SK-N-SH treated with all-trans-retinoic acid at 6 μM for 48 hours (cell line): ENCODE measurements around the gene CDCA5.
A peak's percentile ranks its signal among the peaks of the same experiment; 100 is the strongest.

Source experiments
- ATAC-seq: fragments of 200-7000 bp; cut with Tn5 transposase; 3 replicates; pipeline ENCODE4 v1.9.1; 2020; ENCODE audit warnings: mild to moderate bottlenecking, moderate library complexity
- ARNTL ChIP-seq: fragments of 450-650 bp; formaldehyde crosslinking; IDR thresholded peaks from 2 replicates; pipeline ENCODE4 v1.5.0; 2020; ENCODE audit warnings: low read depth, mild to moderate bottlenecking, moderate library complexity, borderline replicate concordance
- CREB5 ChIP-seq: fragments of 250-450 bp; sonication (Bioruptor Pico); IDR thresholded peaks from 2 replicates; pipeline ENCODE4 v1.5.1; 2020; ENCODE audit warnings: low read depth, mild to moderate bottlenecking, moderate library complexity
- CSDC2 ChIP-seq: fragments of 250-450 bp; sonication (Bioruptor Pico); IDR thresholded peaks from 2 replicates; pipeline ENCODE4 v1.5.0; 2020; ENCODE audit warnings: mild to moderate bottlenecking, moderate library complexity
- CSRNP3 ChIP-seq: fragments of 250-450 bp; sonication (Bioruptor Pico); IDR thresholded peaks from 2 replicates; pipeline ENCODE4 v1.5.1; 2021; ENCODE audit warnings: mild to moderate bottlenecking, moderate library complexity
- ESRRG ChIP-seq: fragments of 250-450 bp; sonication (Bioruptor Pico); IDR thresholded peaks from 2 replicates; pipeline ENCODE4 v1.6.1; 2021; ENCODE audit warnings: mild to moderate bottlenecking
- GLIS3 ChIP-seq: fragments of 250-450 bp; sonication (Bioruptor Pico); IDR thresholded peaks from 2 replicates; pipeline ENCODE4 v1.5.0; 2020; ENCODE audit warnings: mild to moderate bottlenecking, moderate library complexity
- OSR1 ChIP-seq: fragments of 250-450 bp; sonication (Bioruptor Pico); IDR thresholded peaks from 2 replicates; pipeline ENCODE4 v1.8.0; 2022; ENCODE audit warnings: moderate library complexity, mild to moderate bottlenecking, inconsistent platforms
- PATZ1 ChIP-seq: fragments of 250-450 bp; sonication (Bioruptor Pico); IDR thresholded peaks from 2 replicates; pipeline ENCODE4 v1.8.0; 2020; ENCODE audit warnings: mild to moderate bottlenecking, moderate library complexity, borderline replicate concordance
- POU6F1 ChIP-seq: fragments of 250-450 bp; sonication (Bioruptor Pico); IDR thresholded peaks from 2 replicates; pipeline ENCODE4 v1.8.0; 2021; ENCODE audit warnings: low read depth, mild to moderate bottlenecking, moderate library complexity, borderline replicate concordance
- PPARA ChIP-seq: fragments of 250-450 bp; sonication (Bioruptor Pico); IDR thresholded peaks from 2 replicates; pipeline ENCODE4 v1.5.0; 2020; ENCODE audit warnings: mild to moderate bottlenecking, borderline replicate concordance
- RARB ChIP-seq: fragments of 250-450 bp; sonication (Bioruptor Pico); IDR thresholded peaks from 2 replicates; pipeline ENCODE4 v1.8.0; 2021; ENCODE audit warnings: mild to moderate bottlenecking, moderate library complexity
- SNAI2 ChIP-seq: fragments of 250-450 bp; sonication (Bioruptor Pico); IDR thresholded peaks from 2 replicates; pipeline ENCODE4 v1.5.0; 2020; ENCODE audit warnings: mild to moderate bottlenecking, moderate library complexity
- TCF4 ChIP-seq: fragments of 250-450 bp; sonication (Bioruptor Pico); IDR thresholded peaks from 2 replicates; pipeline ENCODE4 v1.8.0; 2021; ENCODE audit warnings: mild to moderate bottlenecking, moderate library complexity, borderline replicate concordance
- TSHZ2 ChIP-seq: fragments of 250-450 bp; sonication (Bioruptor Pico); IDR thresholded peaks from 2 replicates; pipeline ENCODE4 v1.5.0; 2020; ENCODE audit warnings: mild to moderate bottlenecking, moderate library complexity
- ZC3H10 ChIP-seq: fragments of 250-450 bp; sonication (Bioruptor Pico); IDR thresholded peaks from 2 replicates; pipeline ENCODE4 v1.5.1; 2021; ENCODE audit warnings: mild to moderate bottlenecking, moderate library complexity
- ZFP3 ChIP-seq: fragments of 250-450 bp; sonication (Bioruptor Pico); IDR thresholded peaks from 2 replicates; pipeline ENCODE4 v1.5.0; 2020; ENCODE audit warnings: mild to moderate bottlenecking, moderate library complexity
- ZFP30 ChIP-seq: fragments of 450-650 bp; formaldehyde crosslinking; IDR thresholded peaks from 2 replicates; pipeline ENCODE4 v1.5.0; 2022; ENCODE audit warnings: mild to moderate bottlenecking, moderate library complexity
- ZNF565 ChIP-seq: fragments of 450-650 bp; formaldehyde crosslinking; conservative IDR thresholded peaks from 2 replicates; pipeline ENCODE4 v1.5.0; 2020; ENCODE audit warnings: low read depth, mild to moderate bottlenecking, moderate library complexity
- ZNF8 ChIP-seq: fragments of 450-650 bp; formaldehyde crosslinking; IDR thresholded peaks from 2 replicates; pipeline ENCODE4 v1.5.0; 2020; ENCODE audit warnings: mild to moderate bottlenecking, moderate library complexity

CDCA5 gene

GRCh38 chr11:65100674-65101350 lies 17.0 kb upstream of the CDCA5 start (continued):
- TF ChIP-seq TSHZ2 (CRISPR knock-in tag) (no peak), ESRRG (no peak), CSRNP3 (CRISPR knock-in tag) (no peak), PPARA (CRISPR knock-in tag) (no peak)

- TF ChIP-seq SNAI2 (CRISPR knock-in tag) (no peak), ZNF8 (no peak), ESRRG (no peak), PPARA (CRISPR knock-in tag) (no peak), ZFP3 (CRISPR knock-in tag) (no peak)
- TF ChIP-seq, all 23 proteins: peak for 0
- peak; percentile 5; the same call in 2 of the 3 replicates for ATAC-seq
Measured at GRCh38 chr11:65096926-65097325, 13.1 kb upstream of the CDCA5 start.

GRCh38 chr11:65095974-65096806 lies 12.3 kb upstream of the CDCA5 start, which contains the start of gene VPS51:
Gene VPS51, plus strand, starts transcription at chr11:65096214. Its CDS starts 37 bp downstream, at chr11:65096251.
- ATAC-seq: peak; percentile 99
- no peak for TF ChIP-seq TCF4 (CRISPR knock-in tag)
- TF ChIP-seq ZFP3 (CRISPR knock-in tag): peak; percentile 57
- 0 out of 2 replicates have a peak, but pooled peaks have one; percentile 24 for TF ChIP-seq GLIS3 (CRISPR knock-in tag)
- no peak for TF ChIP-seq ZFP30 (CRISPR knock-in tag)
- no peak for TF ChIP-seq ARNTL (CRISPR knock-in tag)
- TF ChIP-seq OSR1 (CRISPR knock-in tag): no peak
- TF ChIP-seq RARB (CRISPR knock-in tag): peak; percentile 81; the same call in 1 of the 2 replicates
- TF ChIP-seq CSDC2 (CRISPR knock-in tag): peak; percentile 74; the same call in 1 of the 2 replicates
- no peak for TF ChIP-seq SNAI2 (CRISPR knock-in tag)
- TF ChIP-seq CREB5 (CRISPR knock-in tag): no peak
- TF ChIP-seq ZNF565: no peak
- no peak for TF ChIP-seq PATZ1 (CRISPR knock-in tag)
- no peak for TF ChIP-seq ZC3H10 (CRISPR knock-in tag)
- no peak for TF ChIP-seq POU6F1 (CRISPR knock-in tag)
- TF ChIP-seq TSHZ2 (CRISPR knock-in tag): peak; percentile 80
